GM19351 (cell line): ENCODE data around the gene CCNK.

ENCODE experiments used
- ATAC-seq: cut with Tn5 transposase; IDR thresholded peaks from one replicate; pipeline ENCODE4 v1.9.1; 2021; ENCODE audit warnings: mild to moderate bottlenecking, moderate library complexity; ENCODE audit not compliant: unreplicated experiment

Gene CCNK

GRCh38 chr14:99465288-99465687, 15.9 kb upstream of the CCNK start:
- no peak for ATAC-seq

GRCh38 chr14:99466758-99467157, 14.5 kb upstream of the CCNK start:
- no peak for ATAC-seq

GRCh38 chr14:99467336-99468078, 13.7 kb upstream of the CCNK start:
- no peak for ATAC-seq

GRCh38 chr14:99468081-99468480, 13.1 kb upstream of the CCNK start:
- ATAC-seq = no peak

GRCh38 chr14:99468836-99469592, 12.2 kb upstream of the CCNK start:
- ATAC-seq = no peak

- no peak for ATAC-seq
Measured at GRCh38 chr14:99471731-99472130, 9.5 kb upstream of the CCNK start.

GRCh38 chr14:99472937-99473336, 8.3 kb upstream of the CCNK start:
- ATAC-seq = no peak

- no peak for ATAC-seq
Measured at GRCh38 chr14:99473458-99473857, 7.8 kb upstream of the CCNK start.

- no peak for ATAC-seq
Measured at GRCh38 chr14:99475179-99475578, 6.0 kb upstream of the CCNK start.

GRCh38 chr14:99475660-99476059, 5.5 kb upstream of the CCNK start:
- no peak for ATAC-seq

GRCh38 chr14:99476864-99477263, 4.3 kb upstream of the CCNK start:
- no peak for ATAC-seq

GRCh38 chr14:99478128-99478527, 3.1 kb upstream of the CCNK start:
- no peak for ATAC-seq

- ATAC-seq = no peak
Measured at GRCh38 chr14:99479160-99479905, 1.9 kb upstream of the CCNK start.

- ATAC-seq = peak; percentile 6
Measured at GRCh38 chr14:99479906-99480869, 1.0 kb upstream of the CCNK start, which contains the start of gene SETD3. Gene SETD3, minus strand, starts transcription at chr14:99480859. Its CDS starts 15,054 bp downstream, at chr14:99465805.

- ATAC-seq = no peak
Measured at GRCh38 chr14:99481745-99482099, 513 bp downstream of the CCNK start.

GRCh38 chr14:99484106-99484505, 2.9 kb downstream of the CCNK start:
- ATAC-seq = no peak

GRCh38 chr14:99497341-99497740, 16.1 kb downstream of the CCNK start:
- no peak for ATAC-seq

- ATAC-seq = no peak
Measured at GRCh38 chr14:99497894-99498293, 16.7 kb downstream of the CCNK start.

GRCh38 chr14:99502989-99503421, 21.8 kb downstream of the CCNK start:
- ATAC-seq = no peak

- ATAC-seq = no peak
Measured at GRCh38 chr14:99503848-99504453, 22.7 kb downstream of the CCNK start.
